Suprapubic skin (tissue), 4 donors: ENCODE measurements around the gene ORAI1. TPM values are rescaled to one million over a fixed set of nuclear protein-coding genes. Genes with fewer than 3 reads are reported as not detected.
"Not testable (repeated sequence)": the region's sequence is repeated elsewhere in the genome, so short reads cannot be mapped to it uniquely, and the experiment has no call there.

Experiments
- DNase-seq, 2 donors: peaks; one replicate each; pipeline ENCODE4 v3.0.0-alpha.2; 2019; ENCODE audit warnings: low spot score in 2 of 2
- H3K27ac ChIP-seq: fragments of 200-600 bp; sonication (generic); one replicate; pipeline ENCODE4 v1.5.1; 2019
- H3K27me3 ChIP-seq: fragments of 200-600 bp; sonication (generic); one replicate; pipeline ENCODE4 v1.5.1; 2019
- H3K36me3 ChIP-seq: fragments of 200-600 bp; sonication (generic); one replicate; pipeline ENCODE4 v1.5.1; 2019
- H3K4me1 ChIP-seq: fragments of 200-600 bp; sonication (generic); one replicate; pipeline ENCODE4 v1.5.1; 2019
- H3K4me3 ChIP-seq: fragments of 200-600 bp; sonication (generic); one replicate; pipeline ENCODE4 v1.5.1; 2019; ENCODE audit warnings: mild to moderate bottlenecking
- H3K9me3 ChIP-seq: fragments of 200-600 bp; sonication (generic); one replicate; pipeline ENCODE4 v1.5.1; 2019
- EP300 ChIP-seq: sonication (generic); formaldehyde crosslinking; IDR thresholded peaks from one replicate; pipeline ENCODE4 v1.6.1; 2017; ENCODE audit warnings: antibody characterized with exemption
- POLR2A ChIP-seq, 2 donors: fragments of 450-650 bp; IDR thresholded peaks; one replicate each; pipeline ENCODE4 v1.6.1; 2017; ENCODE audit warnings: antibody characterized with exemption in 2 of 2, mild to moderate bottlenecking in 2 of 2, moderate library complexity in 2 of 2
- POLR2AphosphoS5 ChIP-seq, 3 donors: sonication (generic); formaldehyde crosslinking; IDR thresholded peaks; one replicate each; pipeline ENCODE4 v1.6.1; 2017; ENCODE audit warnings: antibody characterized with exemption in 3 of 3
- WGBS: methylation state at CpG from one replicate; pipeline ENCODE4 v1.1.5; 2018; 5-methylcytosine and 5-hydroxymethylcytosine counted together
- total RNA-seq, 4 donors: library from RNA; depleted of rRNA; stranded (reverse); fragments of >200 nt; gene quantifications; one replicate each; pipeline ENCODE4 v1.1.0, GENCODE V29; 2016
- TF ChIP-seq, protein P1 (sequence below), 2 donors: fragments of 200-600 bp in 1 of 2; fragments of 450-650 bp in 1 of 2; sonication (generic) in 1 of 2; IDR thresholded peaks; one replicate each; pipeline ENCODE4 v1.5.1; 2016 to 2019; ENCODE audit warnings: antibody characterized with exemption in 2 of 2, mild to moderate bottlenecking in 1 of 2, moderate library complexity in 1 of 2

Gene ORAI1
- total RNA-seq, 4 donors from 2014 or later, result 56.5 to 81.4 (median 71.4) TPM

DNA sequence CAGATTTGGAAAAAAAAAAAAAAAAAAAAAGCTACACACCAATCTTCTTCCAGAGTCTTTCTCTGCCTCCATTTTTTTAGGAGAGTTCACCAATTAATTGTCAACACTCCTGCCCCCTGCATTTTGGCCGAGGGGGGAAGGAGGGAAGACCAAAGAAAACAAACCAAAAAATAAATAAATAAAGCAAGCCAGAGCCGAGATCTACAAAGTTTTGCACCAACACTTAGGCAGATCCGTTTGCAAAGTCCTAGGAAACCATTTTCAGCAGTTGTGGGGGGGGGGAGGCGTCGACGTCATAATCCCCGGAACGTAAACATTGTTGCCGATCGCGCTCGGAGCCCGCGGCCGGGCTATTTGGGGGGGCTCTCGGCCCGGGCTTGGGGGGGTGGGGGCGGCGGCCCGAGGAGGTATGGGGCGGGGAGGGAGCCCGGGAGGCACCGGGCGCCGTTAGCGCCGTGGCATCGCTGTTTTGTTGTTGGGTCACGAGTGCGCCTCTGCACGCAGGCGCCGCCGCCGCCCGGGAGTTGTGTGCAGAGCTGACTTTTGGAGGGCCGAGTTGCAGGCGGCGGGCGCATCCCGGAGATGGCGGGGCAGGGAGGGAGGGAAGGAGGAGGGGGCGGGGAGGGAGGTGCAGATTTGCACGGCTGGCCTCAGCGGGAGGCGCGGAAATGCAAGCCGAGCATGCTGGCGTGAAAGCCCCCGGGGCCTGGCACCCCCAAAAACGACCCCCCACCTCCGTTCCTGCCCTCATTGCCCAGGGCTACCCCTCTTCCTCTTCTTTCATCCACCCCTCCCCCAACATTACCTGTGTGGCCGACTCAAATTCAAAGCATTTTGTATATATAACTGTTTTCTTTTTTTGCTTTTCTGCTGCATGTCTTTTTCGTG, 46.1 kb upstream of the ORAI1 start:
- peaks cover 64% of the 10 kb centered on the region for H3K4me1 ChIP-seq
- TF ChIP-seq POLR2AphosphoS5 (IDR thresholded peaks at IDR 0.05) (no peak), EP300 (no peak), POLR2A (IDR thresholded peaks at IDR 0.05) (no peak)
- TF ChIP-seq, protein P1, sequence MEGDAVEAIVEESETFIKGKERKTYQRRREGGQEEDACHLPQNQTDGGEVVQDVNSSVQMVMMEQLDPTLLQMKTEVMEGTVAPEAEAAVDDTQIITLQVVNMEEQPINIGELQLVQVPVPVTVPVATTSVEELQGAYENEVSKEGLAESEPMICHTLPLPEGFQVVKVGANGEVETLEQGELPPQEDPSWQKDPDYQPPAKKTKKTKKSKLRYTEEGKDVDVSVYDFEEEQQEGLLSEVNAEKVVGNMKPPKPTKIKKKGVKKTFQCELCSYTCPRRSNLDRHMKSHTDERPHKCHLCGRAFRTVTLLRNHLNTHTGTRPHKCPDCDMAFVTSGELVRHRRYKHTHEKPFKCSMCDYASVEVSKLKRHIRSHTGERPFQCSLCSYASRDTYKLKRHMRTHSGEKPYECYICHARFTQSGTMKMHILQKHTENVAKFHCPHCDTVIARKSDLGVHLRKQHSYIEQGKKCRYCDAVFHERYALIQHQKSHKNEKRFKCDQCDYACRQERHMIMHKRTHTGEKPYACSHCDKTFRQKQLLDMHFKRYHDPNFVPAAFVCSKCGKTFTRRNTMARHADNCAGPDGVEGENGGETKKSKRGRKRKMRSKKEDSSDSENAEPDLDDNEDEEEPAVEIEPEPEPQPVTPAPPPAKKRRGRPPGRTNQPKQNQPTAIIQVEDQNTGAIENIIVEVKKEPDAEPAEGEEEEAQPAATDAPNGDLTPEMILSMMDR (IDR thresholded peaks at IDR 0.05), result no peak

DNA sequence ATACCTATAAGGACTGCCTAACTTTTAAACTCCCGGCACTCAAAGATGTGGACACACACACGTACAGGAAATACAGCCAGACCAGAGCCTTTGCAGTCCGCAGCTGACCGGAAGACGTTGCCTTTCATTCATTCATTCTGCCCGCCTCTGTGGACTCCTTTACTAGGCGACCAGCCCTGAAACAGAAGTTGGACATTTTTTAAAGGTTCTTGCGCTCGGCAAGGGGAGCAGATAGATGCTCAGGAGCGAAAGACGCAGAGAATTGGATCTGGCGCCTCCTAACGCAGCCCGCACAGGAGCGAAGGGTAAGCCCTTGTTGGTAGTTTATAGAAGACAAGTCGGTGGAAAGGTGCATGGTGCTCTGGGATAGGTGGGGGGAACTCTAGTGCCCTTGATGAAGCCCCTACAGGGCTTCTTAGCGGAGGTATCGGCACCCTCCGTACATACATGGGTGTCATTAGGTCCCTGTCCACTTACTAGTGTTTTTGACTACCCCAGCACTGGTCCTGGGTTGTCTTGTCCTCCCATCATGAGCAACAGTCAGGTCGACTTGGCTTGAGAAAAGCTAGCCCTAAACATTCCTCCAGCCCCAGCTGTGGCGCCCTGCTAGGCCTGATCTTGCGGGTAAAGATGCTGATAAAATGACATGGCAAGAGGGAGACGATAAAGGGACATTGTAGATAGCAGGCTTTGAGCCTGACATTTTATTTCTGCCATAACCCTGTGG, 45.2 kb upstream of the ORAI1 start, which contains the start of gene KDM2B:
Gene KDM2B, minus strand, starts transcription at position 65 of the 727 bp plus-strand sequence. CDS start 112 bp downstream, outside the sequence.
- 25% methylated on average over 22 of the region's 23 CpGs for WGBS

More for the DNA sequence above, 46.1 kb upstream of the ORAI1 start:
- WGBS, result under 1% methylated on average over 51 of the region's 54 CpGs
- Histone ChIP-seq H3K9me3 (no peaks in the 10 kb centered on the region), H3K36me3 (no peaks in the 10 kb centered on the region), H3K4me3 (peak overlapping the region; percentile 76), H3K27ac (peak overlapping the region; percentile 92), H3K27me3 (no peaks in the 10 kb centered on the region)
- DNase-seq, result peak; percentile 85 to 87

DNA sequence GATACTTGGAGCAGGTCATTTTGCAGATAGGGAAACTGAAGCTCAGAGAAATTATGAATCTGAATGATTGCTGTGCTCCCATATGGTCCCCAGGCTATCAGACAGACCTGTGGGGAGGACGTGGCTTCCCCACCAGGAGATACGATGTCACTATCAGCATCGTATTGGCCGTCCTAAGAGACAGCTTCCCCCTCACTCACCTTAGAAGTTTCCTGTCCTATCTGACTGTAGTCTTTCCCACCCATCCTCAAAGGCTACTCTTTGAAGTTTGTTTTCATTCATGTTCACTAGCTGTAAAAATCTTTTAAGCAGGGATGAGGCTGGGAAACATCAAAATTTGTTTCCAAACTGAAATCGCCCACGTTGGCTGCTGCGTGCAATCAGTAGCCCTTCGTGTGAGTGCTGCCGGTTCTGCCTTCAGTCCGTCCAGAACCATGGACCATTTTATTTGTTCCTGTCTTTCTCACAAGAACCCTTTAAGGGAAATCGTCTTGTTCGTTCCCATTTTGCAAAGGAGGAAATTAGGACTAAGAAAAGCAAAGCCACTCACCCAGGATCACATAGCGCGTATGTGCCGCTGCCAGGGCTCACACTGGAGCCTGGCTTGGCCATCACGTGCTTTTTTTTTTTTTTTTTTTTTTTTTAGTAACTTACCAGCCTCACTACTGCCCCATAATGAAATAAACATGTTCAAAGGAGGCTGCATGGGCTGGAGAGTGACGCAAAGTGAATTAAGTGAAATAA, 44.5 kb upstream of the ORAI1 start:
- 16% methylated on average over 17 of the region's 17 CpGs for WGBS
- no peaks in the 10 kb centered on the region for H3K36me3 ChIP-seq
- no peaks in the 10 kb centered on the region for H3K9me3 ChIP-seq
- peak overlapping the region; percentile 76 for H3K4me3 ChIP-seq
- H3K27me3 ChIP-seq, result no peaks in the 10 kb centered on the region
- DNase-seq, result no peak
- H3K27ac ChIP-seq, result peak overlapping the region; percentile 3
- H3K4me1 ChIP-seq, result peaks cover 50% of the 10 kb centered on the region
- TF ChIP-seq POLR2A (IDR thresholded peaks at IDR 0.05) (no peak), POLR2AphosphoS5 (IDR thresholded peaks at IDR 0.05) (no peak), EP300 (no peak)
- TF ChIP-seq, protein P1 (IDR thresholded peaks at IDR 0.05), result no peak

More for the DNA sequence above, 45.2 kb upstream of the ORAI1 start, which contains the start of gene KDM2B:
- Histone ChIP-seq H3K9me3 (no peaks in the 10 kb centered on the region), H3K4me3 (peak within 1 kb of the TSS; percentile 76), H3K27me3 (no peaks in the 10 kb centered on the region), H3K27ac (peak within 1 kb of the TSS; percentile 92), H3K36me3 (no peaks in the 10 kb centered on the region), H3K4me1 (peaks cover 57% of the 10 kb centered on the region)
- no peak for TF ChIP-seq POLR2A (IDR thresholded peaks at IDR 0.05)
- no peak for TF ChIP-seq POLR2AphosphoS5 (IDR thresholded peaks at IDR 0.05)
- TF ChIP-seq, protein P1 (IDR thresholded peaks at IDR 0.05), result no peak
- no peak for TF ChIP-seq EP300
- no peak for DNase-seq

DNA sequence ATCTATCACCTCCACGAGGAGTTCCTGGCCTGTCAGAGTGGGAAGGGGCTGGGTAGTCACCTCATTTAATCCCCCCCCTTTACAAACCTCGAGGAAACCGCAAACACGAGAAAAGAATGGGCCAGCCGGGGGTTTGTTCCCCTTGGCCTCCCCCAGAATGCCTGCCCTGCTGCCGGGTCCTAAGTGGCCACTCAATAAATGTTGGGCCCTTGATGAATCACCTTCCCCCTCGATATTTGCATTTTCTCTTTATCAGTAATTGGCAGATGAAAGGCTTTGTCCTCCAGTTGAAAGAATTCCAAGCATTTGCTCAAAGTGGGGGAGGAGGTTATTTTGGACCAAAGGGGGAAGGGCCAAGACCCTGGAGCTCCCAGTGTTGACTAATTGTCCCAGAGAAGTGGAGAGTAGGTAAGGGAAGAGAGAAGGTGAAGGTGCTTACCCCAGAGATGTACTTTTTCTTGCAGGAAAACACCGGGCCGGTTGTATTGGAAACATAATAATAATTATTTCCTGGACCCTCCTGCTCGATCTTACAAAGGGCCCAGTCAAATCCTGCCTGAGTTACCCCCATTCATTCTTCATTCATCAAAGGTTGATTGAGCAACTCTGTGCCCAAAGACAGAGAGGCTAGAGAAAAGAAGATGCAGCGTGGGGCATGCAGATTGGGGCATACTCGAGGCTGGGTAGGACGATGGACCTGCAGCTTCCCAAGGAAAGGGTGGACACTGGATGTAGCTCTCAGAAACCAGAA, 43.6 kb upstream of the ORAI1 start:
- peaks cover 41% of the 10 kb centered on the region for H3K4me1 ChIP-seq
- peak overlapping the region; percentile 76 for H3K4me3 ChIP-seq
- DNase-seq, result no peak
- H3K9me3 ChIP-seq, result no peaks in the 10 kb centered on the region
- WGBS, result 59% methylated on average over 13 of the region's 13 CpGs
- H3K27ac ChIP-seq, result no peak overlapping the region
- TF ChIP-seq POLR2AphosphoS5 (IDR thresholded peaks at IDR 0.05), result no peak
- TF ChIP-seq EP300, result no peak
- TF ChIP-seq POLR2A (IDR thresholded peaks at IDR 0.05), result no peak
- TF ChIP-seq, protein P1 (IDR thresholded peaks at IDR 0.05), result no peak
- H3K27me3 ChIP-seq, result no peaks in the 10 kb centered on the region
- H3K36me3 ChIP-seq, result no peaks in the 10 kb centered on the region

DNA sequence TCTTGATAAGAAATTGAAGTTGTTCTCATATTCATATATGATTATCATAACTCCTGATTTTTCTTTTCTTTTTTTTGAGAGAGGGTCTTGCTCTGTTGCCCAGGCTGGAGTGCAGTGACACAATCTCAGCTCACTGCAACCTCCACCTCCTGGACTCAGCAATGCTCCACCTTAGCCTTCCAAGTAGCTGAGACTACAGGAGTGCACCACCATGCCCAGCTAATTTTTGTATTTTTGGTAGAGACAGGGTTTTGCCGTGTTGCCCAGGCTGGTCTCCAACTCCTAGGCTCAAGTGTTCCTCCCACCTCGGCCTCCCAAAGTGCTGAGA, 43.0 kb upstream of the ORAI1 start:
- H3K4me1 ChIP-seq, result peaks cover 35% of the 10 kb centered on the region
- not testable (repeated sequence) for H3K36me3 ChIP-seq, DNase-seq, H3K9me3 ChIP-seq, H3K27ac ChIP-seq, H3K4me3 ChIP-seq, H3K27me3 ChIP-seq
- WGBS, result 87% methylated on average over 2 of the region's 2 CpGs

DNA sequence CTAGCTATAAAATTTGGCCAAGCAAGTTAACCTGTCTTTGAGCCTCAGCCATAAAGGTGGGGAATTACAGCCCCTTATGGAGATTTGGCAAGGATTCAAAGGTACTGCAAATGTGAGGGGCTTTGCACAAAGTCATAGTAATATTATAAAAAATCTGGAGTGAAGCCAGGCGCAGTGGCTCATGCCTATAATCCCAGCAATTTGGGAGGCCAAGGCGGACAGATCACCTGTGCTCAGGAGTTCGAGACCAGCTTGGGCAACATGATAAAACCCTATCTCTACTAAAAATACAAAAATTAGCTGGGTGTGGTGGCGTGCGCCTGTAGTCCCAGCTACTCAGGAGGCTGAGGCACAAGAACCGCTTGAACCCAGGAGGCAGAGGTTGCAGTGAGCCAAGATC, 41.4 kb upstream of the ORAI1 start:
- H3K27me3 ChIP-seq, H3K27ac ChIP-seq: not testable (repeated sequence)

More for the DNA sequence above, 41.4 kb upstream of the ORAI1 start:
- not testable (repeated sequence) for H3K9me3 ChIP-seq, DNase-seq, H3K4me3 ChIP-seq, H3K36me3 ChIP-seq
- WGBS, result 95% methylated on average over 6 of the region's 6 CpGs
- peaks cover 23% of the 10 kb centered on the region for H3K4me1 ChIP-seq
